Panc1 (cell line): Measurements from ENCODE around the gene POU2F2. TPM values are rescaled to one million over a fixed set of nuclear protein-coding genes. Genes with fewer than 3 reads are reported as not detected.

Experiments
- ATAC-seq: fragments of 200-7000 bp; cut with Tn5 transposase; 2 replicates; pipeline ENCODE4 v1.9.1; 2020; ENCODE audit warnings: mild to moderate bottlenecking, moderate library complexity
- BruUV-seq: library from RNA; stranded (reverse); fragments of 400-500 nt; replicated peaks from 2 replicates; lab custom pipeline; 2021; lab: Mats Ljungman, UMichigan
- CTCF ChIA-PET: fragments of 300-600 bp; sonication (Branson Sonifier 250); formaldehyde crosslinking; loops from one replicate; lab custom pipeline; 2022; ENCODE audit warnings: antibody characterized with exemption; lab: Charles Lee
- POLR2A ChIA-PET: fragments of 300-600 bp; sonication (Branson Sonifier 250); formaldehyde crosslinking; loops from one replicate; lab custom pipeline; 2022; ENCODE audit warnings: antibody characterized with exemption; lab: Charles Lee
- DNase-seq: peaks from one replicate; pipeline ENCODE4 v3.0.0-alpha.2; 2010; ENCODE audit warnings: low read depth, low spot score
- H3K27ac ChIP-seq: 2 replicates; pipeline ENCODE4 v1.5.1; 2011; ENCODE audit warnings: mild to moderate bottlenecking, low read length, inconsistent platforms
- H3K27me3 ChIP-seq: fragments of 200-500 bp; sonication (Bioruptor generic); 2 replicates; pipeline ENCODE4 v1.6.0; 2014; ENCODE audit warnings: low read length, inconsistent platforms; ENCODE audit not compliant: control insufficient read depth, insufficient read depth
- H3K36me3 ChIP-seq: fragments of 200-500 bp; sonication (Bioruptor generic); 2 replicates; pipeline ENCODE4 v1.5.1; 2014; ENCODE audit warnings: inconsistent platforms, mild to moderate bottlenecking, low read length, moderate library complexity; ENCODE audit not compliant: control insufficient read depth, insufficient read depth
- H3K4me1 ChIP-seq: 2 replicates; pipeline ENCODE4 v1.5.1; 2011; ENCODE audit warnings: inconsistent platforms, mild to moderate bottlenecking, low read length, moderate library complexity; ENCODE audit not compliant: control insufficient read depth, insufficient read depth
- H3K4me3 ChIP-seq, 2 experiments: 2 replicates each; pipeline ENCODE4 v1.5.1; 2011 to 2012; ENCODE audit warnings: low read depth in 2 of 2, low read length in 2 of 2, mild to moderate bottlenecking in 2 of 2, inconsistent platforms in 1 of 2, moderate library complexity in 1 of 2
- H3K9me3 ChIP-seq: fragments of 200-500 bp; sonication (Bioruptor generic); 2 replicates; pipeline ENCODE4 v1.5.1; 2014; ENCODE audit warnings: low read depth, mild to moderate bottlenecking, inconsistent platforms, low read length, moderate library complexity; ENCODE audit not compliant: control insufficient read depth, insufficient read depth
- POLR2AphosphoS5 ChIP-seq: IDR thresholded peaks from 2 replicates; pipeline ENCODE4 v1.6.1; 2012; ENCODE audit warnings: mild to moderate bottlenecking, low read depth, low read length, moderate library complexity
- SIN3A ChIP-seq: IDR thresholded peaks from 2 replicates; pipeline ENCODE4 v1.6.1; 2012; ENCODE audit warnings: low read depth, mild to moderate bottlenecking, low read length, moderate library complexity, borderline replicate concordance; ENCODE audit not compliant: insufficient read depth
- TCF7L2 ChIP-seq: IDR thresholded peaks from 2 replicates; pipeline ENCODE4 v1.6.1; 2011; ENCODE audit warnings: mild to moderate bottlenecking, low read depth, low read length, inconsistent platforms
- in situ Hi-C: cut with HindIII; loops from 2 replicates; pipeline ENCODE4 v1.10.0; 2016; ENCODE audit warnings: low sequenced_read_pairs, low pct_unique_long_range_greater_than_20kb
- intact Hi-C: fragments of 100-400 bp; cut with micrococcal nuclease; formaldehyde crosslinking; loops from one replicate; pipeline ENCODE4 v1.10.0; 2022; ENCODE audit not compliant: unreplicated experiment
- total RNA-seq: library from RNA; stranded (reverse); gene quantifications from one replicate; pipeline ENCODE4 v1.2.1, GENCODE V29; 2021; ENCODE audit not compliant: unreplicated experiment
- TF ChIP-seq, protein P1 (sequence below), 2 experiments: IDR thresholded peaks; 2 replicates each; pipeline ENCODE4 v1.6.1; 2011 to 2012; ENCODE audit warnings: low read depth in 2 of 2, control low read depth in 1 of 2, low read length in 1 of 2, mild to moderate bottlenecking in 1 of 2, moderate library complexity in 1 of 2; ENCODE audit not compliant: insufficient read depth in 1 of 2
- TF ChIP-seq, protein P2 (sequence below): fragments of 450-650 bp; IDR thresholded peaks from 2 replicates; pipeline ENCODE4 v1.5.1; 2017; ENCODE audit warnings: mild to moderate bottlenecking

The POU2F2 gene
- total RNA-seq, 1 experiment from 2014 or later = 0.10 TPM

DNA sequence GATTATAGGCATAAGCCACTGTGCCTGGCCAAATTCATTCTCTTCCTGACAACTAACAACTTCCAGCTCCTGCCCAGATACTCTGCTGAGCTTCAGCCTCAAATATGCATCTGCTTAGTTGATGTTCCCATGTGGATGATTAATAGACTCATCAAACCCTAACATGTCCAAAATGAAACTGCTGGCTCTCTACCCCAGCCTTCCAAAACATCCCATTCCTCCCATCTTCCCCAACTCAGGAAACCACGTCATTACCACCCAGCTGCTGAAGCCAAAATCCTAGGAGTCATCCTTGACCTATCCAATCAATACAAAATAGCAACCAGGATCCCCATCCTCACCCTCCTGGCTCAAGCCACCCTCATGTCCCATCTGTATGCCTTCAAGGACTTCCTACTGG, 20.9 kb downstream of the POU2F2 start:
- Histone ChIP-seq H3K4me3 (no peak overlapping the region), H3K4me1 (peaks cover 9% of the 10 kb centered on the region), H3K27ac (no peak overlapping the region), H3K36me3 (no peaks in the 10 kb centered on the region), H3K9me3 (no peaks in the 10 kb centered on the region), H3K27me3 (no peaks in the 10 kb centered on the region)
- in situ Hi-C loops (no loop called here), intact Hi-C loops (no loop called here)
- no peak for DNase-seq
- no TSS peak for BruUV-seq
- ChIA-PET CTCF (interaction anchor here (0.6 kb wide), 1 partner anchor 225 kb away, joined by 3 read pairs; no protein-coding TSS in a partner anchor), POLR2A (no interaction called here)
- ATAC-seq = no peak
- TF ChIP-seq SIN3A (no peak), TCF7L2 (no peak), POLR2AphosphoS5 (no peak)
- TF ChIP-seq, protein P1, sequence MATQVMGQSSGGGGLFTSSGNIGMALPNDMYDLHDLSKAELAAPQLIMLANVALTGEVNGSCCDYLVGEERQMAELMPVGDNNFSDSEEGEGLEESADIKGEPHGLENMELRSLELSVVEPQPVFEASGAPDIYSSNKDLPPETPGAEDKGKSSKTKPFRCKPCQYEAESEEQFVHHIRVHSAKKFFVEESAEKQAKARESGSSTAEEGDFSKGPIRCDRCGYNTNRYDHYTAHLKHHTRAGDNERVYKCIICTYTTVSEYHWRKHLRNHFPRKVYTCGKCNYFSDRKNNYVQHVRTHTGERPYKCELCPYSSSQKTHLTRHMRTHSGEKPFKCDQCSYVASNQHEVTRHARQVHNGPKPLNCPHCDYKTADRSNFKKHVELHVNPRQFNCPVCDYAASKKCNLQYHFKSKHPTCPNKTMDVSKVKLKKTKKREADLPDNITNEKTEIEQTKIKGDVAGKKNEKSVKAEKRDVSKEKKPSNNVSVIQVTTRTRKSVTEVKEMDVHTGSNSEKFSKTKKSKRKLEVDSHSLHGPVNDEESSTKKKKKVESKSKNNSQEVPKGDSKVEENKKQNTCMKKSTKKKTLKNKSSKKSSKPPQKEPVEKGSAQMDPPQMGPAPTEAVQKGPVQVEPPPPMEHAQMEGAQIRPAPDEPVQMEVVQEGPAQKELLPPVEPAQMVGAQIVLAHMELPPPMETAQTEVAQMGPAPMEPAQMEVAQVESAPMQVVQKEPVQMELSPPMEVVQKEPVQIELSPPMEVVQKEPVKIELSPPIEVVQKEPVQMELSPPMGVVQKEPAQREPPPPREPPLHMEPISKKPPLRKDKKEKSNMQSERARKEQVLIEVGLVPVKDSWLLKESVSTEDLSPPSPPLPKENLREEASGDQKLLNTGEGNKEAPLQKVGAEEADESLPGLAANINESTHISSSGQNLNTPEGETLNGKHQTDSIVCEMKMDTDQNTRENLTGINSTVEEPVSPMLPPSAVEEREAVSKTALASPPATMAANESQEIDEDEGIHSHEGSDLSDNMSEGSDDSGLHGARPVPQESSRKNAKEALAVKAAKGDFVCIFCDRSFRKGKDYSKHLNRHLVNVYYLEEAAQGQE (IDR thresholded peaks at IDR 0.05; ENCODE audit: insufficient read depth in 1 of 2, low read depth in 2 of 2, low read length in 1 of 2) = no peak
- TF ChIP-seq, protein P2, sequence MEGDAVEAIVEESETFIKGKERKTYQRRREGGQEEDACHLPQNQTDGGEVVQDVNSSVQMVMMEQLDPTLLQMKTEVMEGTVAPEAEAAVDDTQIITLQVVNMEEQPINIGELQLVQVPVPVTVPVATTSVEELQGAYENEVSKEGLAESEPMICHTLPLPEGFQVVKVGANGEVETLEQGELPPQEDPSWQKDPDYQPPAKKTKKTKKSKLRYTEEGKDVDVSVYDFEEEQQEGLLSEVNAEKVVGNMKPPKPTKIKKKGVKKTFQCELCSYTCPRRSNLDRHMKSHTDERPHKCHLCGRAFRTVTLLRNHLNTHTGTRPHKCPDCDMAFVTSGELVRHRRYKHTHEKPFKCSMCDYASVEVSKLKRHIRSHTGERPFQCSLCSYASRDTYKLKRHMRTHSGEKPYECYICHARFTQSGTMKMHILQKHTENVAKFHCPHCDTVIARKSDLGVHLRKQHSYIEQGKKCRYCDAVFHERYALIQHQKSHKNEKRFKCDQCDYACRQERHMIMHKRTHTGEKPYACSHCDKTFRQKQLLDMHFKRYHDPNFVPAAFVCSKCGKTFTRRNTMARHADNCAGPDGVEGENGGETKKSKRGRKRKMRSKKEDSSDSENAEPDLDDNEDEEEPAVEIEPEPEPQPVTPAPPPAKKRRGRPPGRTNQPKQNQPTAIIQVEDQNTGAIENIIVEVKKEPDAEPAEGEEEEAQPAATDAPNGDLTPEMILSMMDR = no peak

DNA sequence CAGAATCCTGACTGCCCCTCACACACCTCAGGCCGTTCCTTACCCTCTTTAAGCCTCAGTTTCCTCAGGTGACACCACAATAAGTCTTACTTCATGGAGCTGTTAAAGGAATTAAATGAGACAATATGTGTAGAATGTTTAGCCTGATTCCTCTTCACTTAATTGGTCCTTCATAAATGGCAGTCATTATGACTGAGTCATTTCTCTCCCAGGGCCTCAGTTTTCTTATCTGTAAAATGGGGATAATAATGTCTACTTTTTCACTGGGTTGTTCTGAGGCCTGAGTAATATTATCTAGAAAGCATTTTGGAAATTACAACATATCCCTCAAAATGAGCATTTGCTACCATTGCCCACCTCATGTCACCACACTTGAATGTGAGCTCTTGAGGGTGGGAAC, 21.6 kb downstream of the POU2F2 start:
- Histone ChIP-seq H3K27me3 (no peaks in the 10 kb centered on the region), H3K9me3 (no peaks in the 10 kb centered on the region), H3K4me3 (no peak overlapping the region), H3K4me1 (peaks cover 9% of the 10 kb centered on the region), H3K36me3 (no peaks in the 10 kb centered on the region), H3K27ac (no peak overlapping the region)
- ATAC-seq = no peak
- no TSS peak for BruUV-seq
- in situ Hi-C loops = no loop called here
- TF ChIP-seq, protein P1 (IDR thresholded peaks at IDR 0.05; ENCODE audit: insufficient read depth in 1 of 2, low read depth in 2 of 2, low read length in 1 of 2) = no peak
- no peak for TF ChIP-seq TCF7L2
- POLR2A ChIA-PET = no interaction called here
- intact Hi-C loops = no loop called here
- no peak for DNase-seq
- CTCF ChIA-PET = no interaction called here
